NCI-H460 (cell line): ENCODE results near the gene ELANE. TPM values are rescaled to one million over a fixed set of nuclear protein-coding genes. Genes with fewer than 3 reads are reported as not detected.
"Not testable (repeated sequence)": the region's sequence is repeated elsewhere in the genome, so short reads cannot be mapped to it uniquely, and the experiment has no call there.

ENCODE experiments used
- DNase-seq: peaks from one replicate; pipeline ENCODE4 v3.0.0-alpha.2; 2016; ENCODE audit warnings: low read depth; ENCODE audit errors: extremely low read depth
- total RNA-seq: library from RNA; depleted of rRNA; stranded (reverse); fragments of >200 nt; shearing (Covaris generic); gene quantifications from 2 replicates; pipeline ENCODE4 v1.2.3, GENCODE V29; 2014

Gene ELANE
- total RNA-seq, 1 experiment from 2014 or later = not detected

GRCh38 chr19:875265-875879 lies 23.3 kb downstream of the ELANE start:
- no peak for DNase-seq

GRCh38 chr19:876089-876488 lies 24.0 kb downstream of the ELANE start:
- DNase-seq = no peak

GRCh38 chr19:876780-877314 lies 24.7 kb downstream of the ELANE start:
- no peak for DNase-seq

- DNase-seq = not testable (repeated sequence)
Observed at GRCh38 chr19:877992-878660, 26.0 kb downstream of the ELANE start.

GRCh38 chr19:878751-879561 lies 26.9 kb downstream of the ELANE start:
- not testable (repeated sequence) for DNase-seq

GRCh38 chr19:879711-880438 lies 27.8 kb downstream of the ELANE start:
- no peak for DNase-seq

GRCh38 chr19:881385-882071 lies 29.4 kb downstream of the ELANE start:
- no peak for DNase-seq

- DNase-seq = no peak
Observed at GRCh38 chr19:882871-883497, 30.9 kb downstream of the ELANE start.

- no peak for DNase-seq
Observed at GRCh38 chr19:883661-884211, 31.6 kb downstream of the ELANE start.

GRCh38 chr19:884420-885211 lies 32.5 kb downstream of the ELANE start:
- no peak for DNase-seq

GRCh38 chr19:885536-886224 lies 33.6 kb downstream of the ELANE start:
- DNase-seq = no peak

GRCh38 chr19:887072-887471 lies 35.0 kb downstream of the ELANE start:
- DNase-seq = no peak

GRCh38 chr19:887599-887998 lies 35.5 kb downstream of the ELANE start:
- no peak for DNase-seq

GRCh38 chr19:888581-889385 lies 36.7 kb downstream of the ELANE start:
- DNase-seq = no peak

- DNase-seq = no peak
Observed at GRCh38 chr19:889662-890295, 37.7 kb downstream of the ELANE start.

- no peak for DNase-seq
Observed at GRCh38 chr19:890831-891230, 38.7 kb downstream of the ELANE start.
